Urinary bladder (tissue), 4 donors: ENCODE results near the gene ATG4D. TPM values are rescaled to one million over a fixed set of nuclear protein-coding genes. Genes with fewer than 3 reads are reported as not detected.
A peak's percentile ranks its signal among the peaks of the same experiment; 100 is the strongest.

ENCODE experiments used
- DNase-seq: peaks from one replicate; pipeline ENCODE4 v3.0.0-alpha.2; 2015; ENCODE audit errors: extremely low spot score
- H3K27ac ChIP-seq: one replicate; pipeline ENCODE4 v1.5.1; 2013; ENCODE audit warnings: low read depth, mild to moderate bottlenecking, moderate library complexity
- H3K36me3 ChIP-seq: one replicate; pipeline ENCODE4 v1.6.1; 2013; ENCODE audit warnings: mild to moderate bottlenecking, moderate library complexity; ENCODE audit not compliant: insufficient read depth
- H3K4me1 ChIP-seq: one replicate; pipeline ENCODE4 v1.6.1; 2013; ENCODE audit warnings: mild to moderate bottlenecking, moderate library complexity; ENCODE audit not compliant: insufficient read depth
- H3K4me3 ChIP-seq: one replicate; pipeline ENCODE4 v1.5.1; 2013; ENCODE audit warnings: low read depth, low read length
- WGBS: extraction: QIAGEN DNeasy Blood & Tissue Kit; methylation state at CpG from one replicate; pipeline ENCODE4 v1.1.7; 2013; 5-methylcytosine and 5-hydroxymethylcytosine counted together
- polyA plus RNA-seq: library from polyadenylated mRNA; stranded (reverse); fragments of 200-250 nt; gene quantifications from one replicate; pipeline ENCODE4 v1.2.3, GENCODE V29; 2013
- total RNA-seq: library from RNA; depleted of rRNA; stranded (reverse); fragments of >200 nt; gene quantifications from one replicate; pipeline ENCODE4 v1.2.3, GENCODE V29; 2014
- donor health status: healthy with polysubstance abuse.
- donor health status: healthy.

Gene ATG4D
- total RNA-seq (6.0 TPM), polyA plus RNA-seq (25.9 TPM)

DNA sequence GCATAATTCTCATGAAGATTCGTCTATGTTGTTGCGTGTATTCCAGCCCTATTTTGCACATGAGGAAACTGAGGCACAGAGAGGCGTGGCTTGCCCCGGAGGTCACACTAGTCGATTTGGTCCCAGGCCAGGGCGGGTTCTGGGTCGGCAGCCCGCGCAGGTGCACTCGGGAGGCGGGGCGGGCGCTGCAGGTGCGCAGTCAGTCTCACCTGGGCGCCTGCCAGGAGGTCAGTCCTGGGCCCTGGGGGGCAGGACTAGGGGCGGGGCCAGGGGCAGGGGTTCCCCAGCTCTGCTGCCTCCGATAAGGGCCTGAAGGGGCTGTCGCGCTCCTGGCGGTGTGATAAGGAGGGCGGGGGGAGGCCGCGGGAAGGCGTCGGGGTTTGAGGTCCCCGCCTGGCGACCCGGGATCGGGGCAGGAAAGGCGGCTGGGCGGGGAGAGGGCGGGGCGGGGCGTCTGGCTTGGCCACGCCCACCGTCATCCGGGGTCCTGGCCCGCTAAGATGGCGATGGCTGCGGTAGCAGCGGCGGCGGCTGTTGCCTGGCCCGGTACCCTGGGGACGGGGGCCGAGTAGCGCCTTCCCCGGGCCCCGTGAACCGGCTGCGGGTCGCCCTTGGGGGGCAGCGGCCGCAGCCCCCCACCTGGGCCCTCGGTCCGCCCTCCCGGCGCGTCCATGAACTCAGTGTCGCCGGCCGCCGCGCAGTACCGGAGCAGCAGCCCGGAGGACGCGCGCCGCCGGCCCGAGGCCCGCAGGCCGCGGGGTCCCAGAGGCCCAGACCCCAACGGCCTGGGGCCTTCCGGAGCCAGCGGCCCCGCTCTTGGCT is at the start of gene ATG4D:
ATG4D (plus strand) TSS at position 485 of the 822 bp plus-strand sequence; CDS start at position 672, 187 bp downstream.
- Histone ChIP-seq H3K36me3 (peaks cover under 1% of the 10 kb centered on the region), H3K4me3 (peak within 1 kb of the TSS; percentile 93), H3K4me1 (peaks cover 2% of the 10 kb centered on the region), H3K27ac (peak within 1 kb of the TSS; percentile 93)
- under 1% methylated on average over 79 of the region's 79 CpGs for WGBS
- no peak for DNase-seq

DNA sequence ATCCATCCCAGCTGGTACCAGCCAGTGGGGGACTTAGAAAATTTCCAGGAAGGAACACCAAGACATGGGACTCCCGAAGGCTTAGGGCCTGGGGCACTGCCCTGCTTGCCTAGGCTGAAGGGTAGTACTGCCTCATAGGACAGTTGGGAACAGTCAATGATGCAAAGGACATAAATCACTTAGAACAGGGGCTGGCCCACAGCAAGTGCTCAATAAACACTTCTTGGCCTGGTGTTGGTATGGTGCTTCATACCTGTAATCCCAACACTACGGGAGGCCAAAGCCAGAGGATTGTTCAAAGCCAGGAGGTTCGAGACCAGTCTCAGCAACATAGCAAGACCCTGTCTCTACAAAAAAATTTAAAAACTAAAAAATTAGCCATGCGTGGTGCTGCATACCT is 46.3 kb upstream of the ATG4D start:
- DNase-seq: no peak
- Histone ChIP-seq H3K4me3 (no peak overlapping the region), H3K36me3 (peaks cover 1% of the 10 kb centered on the region), H3K4me1 (peaks cover 1% of the 10 kb centered on the region), H3K27ac (no peak overlapping the region)
- 93% methylated on average over 4 of the region's 4 CpGs for WGBS

GRCh38 chr19:10499550-10500246 is 44.0 kb upstream of the ATG4D start:
- H3K4me3 ChIP-seq: no peak overlapping the region
- no peak for DNase-seq
- 88% methylated on average over 24 of the region's 24 CpGs for WGBS
- peaks cover 1% of the 10 kb centered on the region for H3K4me1 ChIP-seq
- peaks cover 1% of the 10 kb centered on the region for H3K36me3 ChIP-seq
- no peak overlapping the region for H3K27ac ChIP-seq

DNA sequence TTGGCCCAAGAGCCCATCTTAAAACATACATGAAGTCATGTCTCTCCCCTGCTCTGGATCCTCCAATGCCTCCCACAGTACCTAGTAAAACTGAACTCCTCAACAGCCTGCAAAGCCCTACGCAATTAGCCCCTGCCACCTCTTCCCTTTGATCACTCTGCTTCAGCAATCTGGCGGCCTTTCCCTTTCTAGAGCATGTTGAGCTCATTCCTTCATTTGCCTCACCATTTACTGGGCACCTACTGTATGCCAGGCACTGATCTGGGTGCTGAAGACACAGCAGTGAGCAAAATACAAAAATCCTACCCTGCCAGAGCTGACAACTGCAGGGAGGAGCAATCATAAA is 43.5 kb upstream of the ATG4D start:
- Histone ChIP-seq H3K36me3 (peaks cover 1% of the 10 kb centered on the region), H3K27ac (no peak overlapping the region), H3K4me1 (peaks cover 1% of the 10 kb centered on the region), H3K4me3 (no peak overlapping the region)
- no peak for DNase-seq
- 97% methylated on average over 2 of the region's 2 CpGs for WGBS

DNA sequence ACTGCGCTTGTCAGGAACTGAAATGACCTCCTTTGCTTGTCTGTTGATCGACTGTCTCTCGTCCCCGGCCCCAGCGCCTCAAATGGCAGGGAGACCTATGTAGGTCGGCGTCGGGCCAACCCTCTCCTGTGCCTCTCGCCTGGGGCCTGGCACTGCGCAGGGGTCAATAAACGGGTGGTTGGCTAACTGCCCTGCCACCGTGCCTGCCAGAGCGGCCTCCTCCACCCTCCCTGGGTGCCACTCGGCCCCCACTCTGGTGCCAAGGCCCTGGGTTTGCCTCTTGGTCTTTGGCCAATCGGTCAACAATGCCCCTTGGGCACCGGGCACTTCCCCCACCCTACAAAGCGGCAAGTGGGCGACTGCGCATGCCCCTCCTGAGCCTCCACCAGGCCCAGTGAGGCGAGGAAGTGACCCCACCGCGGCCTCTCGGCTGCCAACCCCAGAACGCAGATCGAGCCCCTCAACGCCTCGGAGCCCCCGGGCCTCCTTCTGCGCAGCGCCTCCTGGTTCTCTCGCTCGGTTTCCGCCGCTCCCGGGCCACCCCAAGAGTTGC is 41.7 kb upstream of the ATG4D start:
- DNase-seq: no peak
- WGBS: under 1% methylated on average over 35 of the region's 35 CpGs

GRCh38 chr19:10502524-10503001 is 41.1 kb upstream of the ATG4D start:
- under 1% methylated on average over 65 of the region's 65 CpGs for WGBS
- Histone ChIP-seq H3K4me3 (peak overlapping the region; percentile 66), H3K4me1 (peaks cover 1% of the 10 kb centered on the region), H3K27ac (peak overlapping the region; percentile 93), H3K36me3 (no peaks in the 10 kb centered on the region)
- DNase-seq: peak; percentile 43

More for the DNA sequence above, 41.7 kb upstream of the ATG4D start:
- Histone ChIP-seq H3K36me3 (no peaks in the 10 kb centered on the region), H3K27ac (peak overlapping the region; percentile 93), H3K4me3 (peak overlapping the region; percentile 66), H3K4me1 (peaks cover 1% of the 10 kb centered on the region)

GRCh38 chr19:10503002-10503789 is 40.5 kb upstream of the ATG4D start, which contains the start of gene KEAP1:
Gene KEAP1 (minus strand): TSS chr19:10503356. CDS start chr19:10500033, 3,323 bp downstream.
- Histone ChIP-seq H3K4me3 (peak within 1 kb of the TSS; percentile 66), H3K27ac (peak within 1 kb of the TSS; percentile 93), H3K4me1 (peaks cover 1% of the 10 kb centered on the region), H3K36me3 (no peaks in the 10 kb centered on the region)
- no peak for DNase-seq
- 4% methylated on average over 73 of the region's 73 CpGs for WGBS

- no peak for DNase-seq
- H3K4me3 ChIP-seq: no peak overlapping the region
- WGBS: 29% methylated on average over 17 of the region's 17 CpGs
Measured at GRCh38 chr19:10505583-10506229, 38.0 kb upstream of the ATG4D start.

DNA sequence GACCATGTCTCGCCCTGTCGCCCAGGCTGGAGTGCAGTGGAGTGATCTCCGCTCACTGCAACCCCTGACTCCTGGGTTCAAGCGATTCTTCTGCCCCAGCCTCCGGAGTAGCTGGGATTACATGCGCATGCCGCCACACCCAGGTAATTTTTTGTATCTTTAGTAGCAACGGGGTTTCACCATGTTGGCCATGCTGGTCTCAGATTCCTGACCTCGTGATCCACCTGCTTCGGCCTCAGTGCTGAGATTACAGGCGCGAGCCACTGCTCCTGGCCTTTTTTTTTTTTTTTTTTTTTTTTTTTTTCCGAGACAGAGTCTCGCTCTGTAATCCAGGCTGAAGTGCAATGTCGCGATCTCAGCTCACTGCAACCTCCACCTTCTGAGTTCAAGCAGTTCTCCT is 35.7 kb upstream of the ATG4D start:
- WGBS: 87% methylated on average over 16 of the region's 16 CpGs
- DNase-seq: no peak
- no peak overlapping the region for H3K27ac ChIP-seq
- H3K36me3 ChIP-seq: no peaks in the 10 kb centered on the region
- H3K4me3 ChIP-seq: no peak overlapping the region
- H3K4me1 ChIP-seq: no peaks in the 10 kb centered on the region

More at GRCh38 chr19:10505583-10506229, 38.0 kb upstream of the ATG4D start:
- H3K27ac ChIP-seq: no peak overlapping the region
- no peaks in the 10 kb centered on the region for H3K36me3 ChIP-seq
- no peaks in the 10 kb centered on the region for H3K4me1 ChIP-seq

DNA sequence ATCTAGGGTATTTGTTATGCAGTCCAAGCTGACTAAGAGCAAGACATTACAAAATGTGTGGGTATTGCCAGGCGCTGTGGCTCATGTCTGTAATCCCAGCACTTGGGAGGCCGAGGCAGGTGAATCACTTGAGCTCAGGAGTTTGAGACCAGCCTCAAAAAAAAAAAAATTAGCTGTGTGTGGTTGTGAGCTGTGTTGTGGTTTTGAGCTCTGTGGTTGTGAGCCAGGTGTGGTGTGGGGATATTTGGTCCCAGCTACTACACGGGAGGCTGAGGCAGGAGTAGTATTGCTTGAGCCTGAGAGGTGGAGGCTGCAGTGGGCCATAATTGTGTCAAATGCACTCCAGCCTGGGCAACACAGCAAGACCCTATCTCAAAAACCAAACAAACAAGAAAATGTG is 35.0 kb upstream of the ATG4D start:
- Histone ChIP-seq H3K4me1 (no peaks in the 10 kb centered on the region), H3K27ac (no peak overlapping the region), H3K4me3 (no peak overlapping the region), H3K36me3 (no peaks in the 10 kb centered on the region)
- no peak for DNase-seq
- 88% methylated on average over 3 of the region's 3 CpGs for whole genome bisulfite sequencing

- H3K27ac ChIP-seq: no peak overlapping the region
Measured at GRCh38 chr19:10510301-10510802, 33.4 kb upstream of the ATG4D start.

DNA sequence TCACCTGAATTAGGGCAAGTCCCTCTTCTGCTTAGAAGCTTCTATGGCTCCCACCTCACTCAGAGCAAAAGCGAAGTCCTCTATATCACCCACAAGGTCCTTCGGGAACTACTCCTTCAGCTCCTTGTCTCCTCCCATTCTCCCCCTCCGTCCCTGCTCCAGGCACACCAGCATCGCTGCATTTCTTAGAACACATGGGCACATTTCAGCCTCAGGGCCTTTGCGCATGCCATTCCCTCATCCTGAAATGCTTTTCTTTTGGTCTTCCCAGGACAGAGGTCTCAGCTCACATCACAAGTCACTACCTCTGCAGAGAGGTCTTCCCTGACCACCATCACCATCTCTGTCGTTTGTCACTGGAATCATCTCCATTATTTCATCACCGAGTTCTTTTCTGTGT is 30.5 kb upstream of the ATG4D start:
- Histone ChIP-seq H3K36me3 (no peaks in the 10 kb centered on the region), H3K27ac (no peak overlapping the region), H3K4me3 (no peak overlapping the region), H3K4me1 (peaks cover 2% of the 10 kb centered on the region)
- no peak for DNase-seq
- WGBS: 82% methylated on average over 7 of the region's 7 CpGs

More at GRCh38 chr19:10510301-10510802, 33.4 kb upstream of the ATG4D start:
- Histone ChIP-seq H3K4me3 (no peak overlapping the region), H3K36me3 (no peaks in the 10 kb centered on the region), H3K4me1 (no peaks in the 10 kb centered on the region)
- no peak for DNase-seq
- WGBS: 5% methylated on average over 15 of the region's 15 CpGs
